IPS-11a (cell line): Measurements from ENCODE around the gene ARHGAP5.
"Not testable (repeated sequence)": the region's sequence is repeated elsewhere in the genome, so short reads cannot be mapped to it uniquely, and the experiment has no call there.

Source experiments
- H3K4me3 ChIP-seq: one replicate; pipeline ENCODE4 v1.5.1; 2013; ENCODE audit warnings: low read depth, low read length, control low read depth

Gene ARHGAP5

DNA sequence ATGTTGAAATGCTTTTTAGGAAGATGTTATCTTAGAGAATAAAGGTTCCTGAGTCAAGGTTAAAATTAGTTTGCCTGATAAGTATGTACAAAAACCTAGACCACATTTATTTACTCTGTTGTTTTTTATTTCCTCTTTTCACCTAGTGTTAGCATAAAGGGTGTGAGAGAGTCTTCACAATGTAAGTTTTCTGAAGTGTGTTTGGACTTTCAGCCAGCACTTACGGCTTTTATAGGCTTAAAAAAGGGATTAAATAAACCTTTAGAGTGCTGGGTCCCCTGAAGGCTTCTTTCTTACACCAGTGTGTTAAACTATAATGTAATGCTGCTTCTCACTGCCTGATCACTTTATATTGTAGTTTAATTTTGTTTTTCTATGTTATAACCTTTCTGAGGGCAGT is 27.2 kb downstream of the ARHGAP5 start:
- no peak overlapping the region for H3K4me3 ChIP-seq

DNA sequence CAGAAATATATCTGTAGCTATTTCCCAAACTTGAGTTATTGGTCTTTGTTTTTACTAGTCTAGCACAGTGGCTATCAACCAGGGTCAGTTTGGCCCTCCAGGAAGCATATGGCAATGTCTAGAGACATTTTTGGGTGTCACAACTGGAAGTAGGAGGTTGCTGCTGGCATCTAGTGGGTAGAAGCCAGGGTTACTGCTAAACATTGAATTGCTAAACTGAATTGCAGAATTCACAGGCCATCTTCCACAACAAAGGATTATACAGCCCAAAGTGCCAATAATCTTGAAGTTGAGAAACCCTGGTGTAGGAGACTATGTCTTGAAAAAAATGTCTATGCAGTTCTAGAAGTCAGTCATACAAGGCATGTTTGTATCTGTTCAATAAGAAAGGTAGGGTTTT is 27.7 kb downstream of the ARHGAP5 start:
- no peak overlapping the region for H3K4me3 ChIP-seq

DNA sequence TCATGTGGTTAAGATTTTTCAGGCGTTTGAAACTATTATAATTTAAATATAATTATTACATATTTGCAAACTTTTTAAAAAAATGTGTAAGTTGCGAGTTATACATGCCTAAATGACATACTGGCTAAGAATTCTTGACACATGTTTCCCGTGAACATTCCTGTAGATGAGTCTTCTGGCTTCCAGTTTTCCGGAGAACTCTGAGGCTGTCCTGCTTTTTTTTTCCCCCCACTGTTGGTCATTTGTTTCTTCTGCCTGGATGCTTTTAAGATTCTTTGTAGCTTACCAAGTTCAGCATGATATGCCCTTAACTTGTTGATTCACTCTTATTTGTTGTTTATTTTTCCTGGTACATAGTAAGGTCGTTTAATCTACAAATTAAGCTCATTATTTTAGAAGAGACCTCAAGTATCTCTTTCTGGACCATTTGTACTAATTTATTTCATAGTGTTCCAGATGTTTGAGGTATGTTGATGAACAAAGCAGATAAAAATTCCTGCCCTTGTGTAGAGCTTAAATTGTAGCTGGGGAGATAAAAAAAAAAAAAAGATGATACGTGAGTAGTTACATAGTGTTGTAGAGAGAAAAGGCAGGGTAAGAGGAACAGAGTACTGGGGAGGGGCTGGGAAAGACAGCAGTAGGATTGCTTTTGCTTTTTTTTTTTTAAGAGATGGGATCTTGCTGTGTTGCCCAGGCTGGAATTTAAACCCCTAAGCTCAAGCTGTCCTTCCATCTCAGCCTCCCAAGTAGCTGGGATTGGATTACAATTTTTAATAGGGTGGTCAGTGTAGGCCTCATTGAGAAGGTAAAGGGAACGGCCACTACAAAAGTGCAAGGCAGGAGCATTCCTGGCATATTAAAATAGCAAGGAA is 32.8 kb downstream of the ARHGAP5 start:
- H3K4me3 ChIP-seq: no peak overlapping the region

DNA sequence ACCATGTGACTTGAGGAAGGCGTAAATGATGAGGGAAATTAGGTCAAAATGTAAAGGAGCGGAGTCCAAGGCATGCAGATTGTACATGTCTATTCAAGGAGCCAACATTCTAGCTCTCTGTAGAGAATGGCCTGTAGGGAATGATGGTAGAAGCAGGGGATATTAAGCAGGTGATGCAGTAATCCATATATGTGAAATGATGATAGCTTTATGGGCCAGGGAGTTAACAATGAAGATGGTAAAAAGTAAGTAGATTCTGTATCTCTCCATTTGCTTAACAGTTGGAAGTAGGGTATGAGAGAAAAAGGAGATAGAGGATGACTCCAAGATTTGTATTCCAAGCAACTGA is 33.4 kb downstream of the ARHGAP5 start:
- H3K4me3 ChIP-seq: no peak overlapping the region

DNA sequence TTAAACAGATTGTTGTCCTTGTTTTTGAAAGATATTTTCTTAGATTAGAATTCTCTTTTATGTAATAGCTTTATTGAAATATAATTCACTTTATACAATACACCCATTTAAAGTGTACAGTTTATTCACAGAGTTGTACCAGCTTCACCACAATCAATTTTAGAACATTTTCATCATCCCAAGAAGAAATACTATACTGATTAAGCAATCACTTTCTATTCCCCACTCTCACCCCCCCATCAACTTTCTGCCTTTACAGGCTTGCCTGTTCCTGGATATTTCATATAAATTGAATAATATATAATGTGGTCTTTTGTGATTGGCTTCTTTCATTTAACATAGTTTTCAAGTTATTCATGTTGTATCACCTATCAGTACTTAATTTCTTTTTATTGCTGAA is 44.4 kb downstream of the ARHGAP5 start:
- H3K4me3 ChIP-seq: no peak overlapping the region

DNA sequence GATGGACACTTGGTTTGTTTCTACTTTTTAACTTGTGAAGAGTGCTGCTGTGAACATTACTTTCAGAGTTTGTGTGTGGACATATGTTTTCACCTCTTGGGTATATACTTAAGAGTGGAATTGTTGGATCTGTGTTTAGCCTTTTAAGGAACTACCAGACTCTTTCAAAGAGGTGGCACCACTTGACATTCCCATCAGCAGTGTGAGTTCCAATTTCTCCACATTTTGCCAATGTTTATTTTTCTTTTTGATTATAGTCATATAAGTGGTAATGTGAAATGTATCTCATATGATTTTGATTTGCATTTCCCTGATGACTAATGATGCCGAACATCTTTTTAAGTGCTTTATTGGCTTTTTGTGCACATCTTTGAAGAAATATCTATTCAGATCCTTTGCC is 44.8 kb downstream of the ARHGAP5 start:
- no peak overlapping the region for H3K4me3 ChIP-seq

DNA sequence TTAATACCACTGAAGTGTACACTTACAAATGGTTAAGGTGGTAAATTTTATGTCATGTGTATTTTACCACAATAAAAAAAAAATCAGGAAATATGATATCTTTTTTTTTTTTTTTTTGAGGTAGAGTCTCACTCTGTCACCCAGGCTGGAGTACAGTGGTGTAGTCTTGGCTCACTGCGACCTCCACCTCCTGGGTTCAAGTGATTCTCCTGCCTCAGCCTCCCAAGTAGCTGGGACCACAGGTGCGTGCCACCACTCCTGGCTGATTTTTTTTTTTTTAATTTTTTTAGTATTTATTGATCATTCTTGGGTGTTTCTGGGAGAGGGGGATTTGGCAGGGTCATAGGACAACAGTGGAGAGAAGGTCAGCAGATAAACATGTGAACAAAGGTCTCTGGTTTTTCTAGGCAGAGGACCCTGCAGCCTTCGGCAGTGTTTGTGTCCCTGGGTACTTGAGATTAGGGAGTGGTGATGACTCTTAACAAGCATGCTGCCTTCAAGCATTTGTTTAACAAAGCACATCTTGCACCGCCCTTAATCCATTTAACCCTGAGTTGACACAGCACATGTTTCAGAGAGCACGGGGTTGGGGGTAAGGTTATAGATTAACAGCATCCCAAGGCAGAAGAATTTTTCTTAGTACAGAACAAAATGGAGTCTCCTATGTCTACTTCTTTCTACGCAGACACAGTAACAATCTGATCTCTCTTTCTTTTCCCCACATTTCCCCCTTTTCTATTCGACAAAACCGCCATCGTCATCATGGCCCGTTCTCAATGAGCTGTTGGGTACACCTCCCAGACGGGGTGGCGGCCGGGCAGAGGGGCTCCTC is 50.0 kb downstream of the ARHGAP5 start:
- not testable (repeated sequence) for H3K4me3 ChIP-seq

DNA sequence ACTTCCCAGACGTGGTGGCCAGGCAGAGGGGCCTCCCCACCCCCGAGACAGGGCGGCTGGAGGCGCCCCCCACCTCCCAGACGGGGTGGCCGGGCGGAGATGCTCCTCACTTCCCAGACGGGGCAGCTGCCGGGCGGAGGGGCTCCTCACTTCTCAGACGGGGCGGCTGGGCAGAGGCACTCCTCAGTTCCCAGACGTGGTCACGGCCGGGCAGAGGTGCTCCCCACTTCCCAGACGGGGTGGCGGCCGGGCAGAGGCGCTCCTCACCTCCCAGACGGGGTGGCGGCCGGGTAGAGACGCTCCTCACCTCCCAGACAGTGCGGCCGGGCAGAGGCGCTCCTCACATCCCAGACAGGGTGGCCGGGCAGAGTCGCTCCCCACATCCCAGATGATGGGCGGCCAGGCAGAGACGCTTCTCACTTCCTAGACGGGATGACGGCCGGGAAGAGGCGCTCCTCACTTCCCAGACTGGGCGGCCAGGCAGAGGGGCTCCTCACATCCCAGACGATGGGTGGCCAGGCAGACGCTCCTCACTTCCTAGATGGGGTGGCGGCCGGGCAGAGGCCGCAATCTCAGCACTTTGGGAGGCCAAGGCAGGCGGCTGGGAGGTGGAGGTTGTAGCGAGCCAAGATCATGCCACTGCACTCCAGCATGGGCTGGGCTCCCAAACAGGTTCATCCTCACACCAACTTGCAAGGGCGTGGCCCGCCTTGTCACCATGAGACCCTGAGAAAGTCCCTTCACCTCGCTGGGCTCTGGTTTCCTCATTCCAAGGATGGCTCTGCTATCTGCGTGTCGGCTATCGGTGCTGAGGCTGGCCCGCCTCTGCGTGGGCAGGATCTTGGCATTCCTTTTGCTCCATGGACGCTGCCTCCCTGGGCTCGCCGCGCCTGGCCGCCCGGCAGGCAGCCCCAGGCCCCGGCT is 50.9 kb downstream of the ARHGAP5 start:
- H3K4me3 ChIP-seq: not testable (repeated sequence)

DNA sequence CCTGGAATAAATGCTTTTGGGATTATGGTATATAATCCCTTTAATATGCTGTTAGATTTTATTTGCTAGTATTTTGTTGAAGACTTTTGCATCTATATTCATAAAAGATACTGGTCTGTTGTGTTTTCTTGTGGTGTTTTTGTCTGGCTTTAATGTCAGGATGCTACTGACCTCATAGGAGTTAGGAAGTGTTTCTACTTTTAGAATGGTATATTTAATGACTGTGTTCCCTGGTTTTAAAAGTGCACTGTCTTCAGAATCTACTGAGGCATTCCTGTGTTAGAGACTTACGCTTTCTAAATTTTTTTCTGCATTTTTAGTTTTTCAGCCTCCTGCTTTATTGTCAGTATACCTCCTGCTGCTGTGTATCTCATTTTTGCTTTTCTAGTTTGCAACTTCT is 51.6 kb downstream of the ARHGAP5 start:
- H3K4me3 ChIP-seq: no peak overlapping the region

DNA sequence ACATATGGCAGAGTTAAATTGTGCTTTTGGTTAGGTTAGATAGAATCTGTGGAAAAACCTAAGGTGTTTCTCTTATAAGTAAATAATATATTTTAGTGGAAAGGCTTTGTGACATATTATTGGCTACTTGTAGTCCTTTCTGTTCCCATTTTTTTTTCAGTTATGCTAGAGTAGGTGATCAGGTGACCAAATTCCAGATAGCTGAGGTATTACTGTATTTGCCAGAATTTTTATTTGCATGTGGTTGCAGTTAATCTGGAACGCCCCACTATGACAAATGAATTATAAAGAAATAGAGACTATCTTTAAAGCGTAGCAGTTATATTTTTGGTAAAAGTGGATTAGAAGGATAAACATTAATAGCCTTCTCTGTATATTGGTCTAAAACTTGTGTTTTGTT is 52.0 kb downstream of the ARHGAP5 start:
- no peak overlapping the region for H3K4me3 ChIP-seq

DNA sequence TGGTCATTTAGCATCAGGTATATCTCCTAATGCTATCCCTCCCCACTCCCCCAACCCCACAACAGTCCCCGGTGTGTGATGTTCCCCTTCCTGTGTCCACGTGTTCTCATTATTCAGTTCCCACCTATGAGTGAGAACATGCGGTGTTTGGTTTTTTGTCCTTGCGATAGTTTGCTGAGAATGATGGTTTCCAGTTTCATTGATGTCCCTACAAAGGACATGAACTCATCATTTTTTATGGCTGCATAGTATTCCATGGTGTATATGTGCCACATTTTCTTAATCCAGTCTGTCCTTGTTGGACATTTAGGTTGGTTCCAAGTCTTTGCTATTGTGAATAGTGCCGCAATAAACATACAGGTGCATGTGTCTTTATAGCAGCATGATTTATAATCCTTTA is 54.6 kb downstream of the ARHGAP5 start:
- H3K4me3 ChIP-seq: not testable (repeated sequence)

DNA sequence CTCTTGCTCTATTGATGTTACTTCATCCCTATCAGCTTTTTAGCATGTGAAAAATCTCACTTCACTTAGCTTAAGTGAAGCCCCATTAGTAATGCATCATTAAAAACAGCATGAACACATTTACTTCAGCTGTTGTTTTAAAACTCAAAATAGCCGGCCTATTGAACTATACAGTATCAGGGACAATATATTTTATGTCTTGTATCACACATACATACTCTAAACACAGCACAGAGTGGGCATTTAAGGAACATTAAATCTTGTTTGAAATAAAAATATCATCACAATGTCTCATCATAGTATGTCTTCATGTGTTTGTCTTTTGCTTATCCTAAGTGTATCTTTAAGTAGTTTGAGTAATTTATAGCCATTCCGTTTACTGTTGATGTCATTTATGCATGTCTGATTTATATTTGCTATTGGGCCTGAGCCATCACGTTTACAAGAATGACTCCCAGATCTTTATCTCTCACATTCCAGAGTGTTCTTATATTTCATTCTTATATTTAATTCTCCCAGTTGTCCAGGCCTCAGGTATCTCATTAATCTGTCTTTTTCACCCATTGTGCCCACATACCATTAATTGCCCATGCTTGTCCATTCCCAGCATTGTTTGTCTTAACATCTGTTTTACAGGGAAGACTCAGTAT is 57.5 kb downstream of the ARHGAP5 start:
- H3K4me3 ChIP-seq: no peak overlapping the region

DNA sequence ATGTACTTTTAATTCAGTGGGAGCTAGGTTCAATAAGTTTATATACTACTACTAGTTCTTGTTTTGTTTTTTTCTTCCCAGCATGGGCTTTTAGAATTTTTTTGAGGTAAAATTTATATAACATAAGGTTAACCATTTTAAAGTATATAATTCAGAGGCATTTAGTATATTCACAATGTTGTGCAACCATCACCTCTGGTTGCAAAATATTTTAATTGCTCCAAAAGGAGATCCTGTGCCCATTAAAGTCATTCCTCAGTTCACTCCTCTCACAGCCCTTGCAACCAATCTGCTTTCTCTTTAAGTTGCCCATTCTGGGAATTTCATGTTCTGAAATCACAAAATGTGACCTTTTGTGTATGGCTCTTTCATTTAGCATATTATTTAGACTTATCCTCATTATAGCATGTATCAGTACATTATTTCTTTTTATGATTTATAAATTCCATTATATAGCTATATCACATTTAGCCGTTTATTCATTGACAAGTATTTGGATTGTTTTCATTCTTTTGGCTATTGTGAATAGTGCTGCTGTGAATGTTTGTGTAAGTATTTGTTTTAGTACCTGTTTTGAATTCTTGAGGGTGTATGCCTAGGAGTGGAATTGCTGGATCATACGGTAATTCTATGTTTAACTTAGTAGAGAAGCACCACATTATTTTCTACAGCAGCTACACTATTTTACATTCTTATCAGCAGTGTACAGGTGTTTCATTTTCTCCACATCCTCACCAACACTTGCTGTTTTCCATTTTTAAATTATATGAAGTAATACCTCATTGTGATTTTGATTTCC is 59.1 kb downstream of the ARHGAP5 start:
- no peak overlapping the region for H3K4me3 ChIP-seq

DNA sequence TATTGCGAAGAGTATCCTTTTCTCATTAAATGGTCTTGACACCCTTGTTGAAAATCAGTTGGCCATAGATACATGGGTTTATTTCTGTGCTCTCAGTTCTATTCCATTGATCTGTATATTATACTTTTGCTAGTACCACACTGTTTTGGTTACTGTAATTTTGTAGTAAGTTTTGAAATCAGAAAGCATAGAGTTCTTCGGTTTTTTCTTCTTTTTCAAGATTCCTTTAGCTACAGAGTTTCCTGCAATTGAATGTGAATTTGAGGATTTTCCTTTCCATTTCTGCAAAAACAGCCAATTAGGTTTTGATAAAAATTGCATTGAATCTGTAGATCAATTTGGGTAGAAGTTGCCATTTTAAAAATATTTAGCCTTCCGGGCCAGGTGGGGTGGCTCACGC is 60.2 kb downstream of the ARHGAP5 start:
- H3K4me3 ChIP-seq: no peak overlapping the region

DNA sequence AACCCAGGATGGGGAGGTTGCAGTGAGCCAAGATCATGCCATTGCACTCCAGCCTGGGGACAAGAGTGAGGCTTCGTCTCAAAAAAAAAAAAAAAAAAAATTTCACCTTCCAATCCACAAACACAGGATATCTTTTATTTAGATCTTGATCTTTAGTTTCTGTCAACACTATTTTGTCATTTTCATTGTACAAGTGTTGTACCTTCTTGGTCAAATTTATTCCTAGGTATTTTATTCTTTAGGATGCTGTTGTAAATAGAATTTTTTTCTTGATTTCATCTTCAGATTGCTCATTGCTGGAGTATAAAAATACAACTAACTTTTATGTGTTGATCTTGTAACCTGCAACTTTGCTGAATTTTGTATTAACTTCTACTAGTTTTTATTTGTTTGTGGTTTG is 60.8 kb downstream of the ARHGAP5 start:
- no peak overlapping the region for H3K4me3 ChIP-seq

DNA sequence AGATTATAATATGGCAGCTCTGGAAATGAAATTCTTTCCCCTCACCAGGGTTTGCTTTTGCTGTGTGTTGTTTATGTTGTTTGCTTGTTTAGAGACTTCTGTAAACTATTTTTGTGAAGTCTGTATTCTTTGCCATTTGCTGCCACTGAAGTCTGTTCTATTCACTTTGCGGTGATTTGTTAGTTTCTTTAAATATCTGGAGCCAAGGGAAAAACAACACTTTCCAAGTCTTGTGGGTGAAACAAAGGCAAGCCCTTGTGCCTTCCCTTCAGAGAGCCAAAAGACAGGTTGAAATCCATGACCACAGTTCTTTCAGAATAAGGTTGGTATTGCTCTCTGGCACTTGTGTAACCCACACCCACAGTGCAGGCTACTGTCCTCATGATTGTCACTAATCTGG is 65.2 kb downstream of the ARHGAP5 start:
- H3K4me3 ChIP-seq: no peak overlapping the region

DNA sequence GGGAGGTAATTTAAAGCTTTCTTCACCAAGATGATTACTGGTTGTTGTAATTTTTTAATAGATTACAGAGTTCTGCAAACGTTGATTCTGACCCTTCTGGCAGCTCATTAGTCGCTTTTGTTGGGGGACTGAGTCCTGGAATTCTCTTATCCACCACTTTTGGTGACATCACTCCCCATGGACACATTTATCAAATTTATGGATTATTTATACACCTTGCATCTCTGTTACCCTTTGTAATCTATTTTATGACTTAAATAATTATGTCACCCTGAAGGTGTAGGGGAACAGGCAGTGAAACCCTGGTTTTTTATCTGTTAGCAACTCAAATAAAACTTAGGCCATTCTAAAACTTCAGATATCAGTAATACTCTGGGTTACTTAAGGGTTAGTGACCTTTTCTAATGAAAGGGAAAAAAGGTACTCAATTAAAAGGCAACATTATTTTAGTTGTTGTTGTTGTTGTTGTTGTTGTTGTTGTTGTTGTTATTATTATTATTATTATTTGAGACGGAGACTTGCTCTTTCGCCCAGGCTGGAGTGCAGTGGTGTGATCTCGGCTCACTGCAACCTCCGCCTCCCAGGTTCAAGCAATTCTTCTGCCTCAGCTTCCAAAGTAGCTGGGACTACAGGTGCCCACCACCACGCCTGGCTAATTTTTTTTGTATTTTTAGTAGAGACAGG is 65.8 kb downstream of the ARHGAP5 start:
- H3K4me3 ChIP-seq: no peak overlapping the region

DNA sequence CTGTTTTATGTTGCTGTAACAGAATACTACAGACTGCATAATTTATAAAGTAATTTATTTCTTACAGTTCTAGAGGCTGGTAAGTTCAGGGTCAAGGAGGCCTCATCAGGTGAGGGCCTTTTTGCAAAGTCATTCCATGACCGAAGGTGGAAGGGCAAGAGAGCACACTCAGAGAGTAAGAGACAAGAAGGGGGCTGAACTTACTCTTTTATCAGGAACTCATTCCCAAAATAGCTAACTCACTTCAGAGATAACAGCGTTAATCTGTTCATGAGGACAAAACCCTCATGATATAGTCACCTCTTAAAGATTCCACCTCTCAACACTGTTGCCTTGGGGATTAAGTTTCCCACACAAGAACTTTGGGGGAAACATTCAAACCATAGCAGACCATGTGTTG is 73.3 kb downstream of the ARHGAP5 start:
- no peak overlapping the region for H3K4me3 ChIP-seq

DNA sequence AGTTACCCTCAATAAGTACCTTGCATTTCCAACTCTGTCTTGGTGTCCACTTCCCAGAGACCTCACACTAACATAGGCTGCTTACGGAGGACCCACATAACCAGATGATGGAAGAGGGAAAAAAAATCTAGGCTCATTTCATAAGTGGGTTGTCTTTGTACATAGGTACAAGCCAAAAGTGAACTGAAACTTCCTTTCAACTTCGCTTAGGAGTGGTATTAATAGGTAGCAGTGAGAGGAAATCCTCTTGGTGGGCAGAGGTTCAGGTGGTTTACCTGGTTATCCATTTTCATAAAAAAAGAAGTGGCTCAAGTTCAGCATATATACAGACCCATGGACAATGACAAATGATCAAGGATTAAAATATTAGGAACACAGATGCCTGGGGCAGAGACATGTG is 88.9 kb downstream of the ARHGAP5 start:
- H3K4me3 ChIP-seq: no peak overlapping the region
